ENCODE data around the gene HTRA3. TPM values are rescaled to one million over a fixed set of nuclear protein-coding genes. Genes with fewer than 3 reads are reported as not detected.

HTRA3 gene
- total and polyA plus RNA-seq, 2 experiments from 2014 or later = 1.3 to 3.6 TPM

GRCh38 chr4:8312976-8313375 lies 43.4 kb downstream of the HTRA3 start:
- Histone ChIP-seq H3K4me2 (no peak overlapping the region), H2AFZ (no peak overlapping the region), H3K4me1 (ENCODE audit: insufficient read depth) (peaks cover 9% of the 10 kb centered on the region), H3K27me3 (ENCODE audit: insufficient read depth) (no peaks in the 10 kb centered on the region), H4K20me1 (replicated peaks; ENCODE audit: insufficient read depth) (no peaks in the 10 kb centered on the region), H3F3A (replicated peaks; ENCODE audit: low read depth) (no peaks in the 10 kb centered on the region), H3K36me3 (ENCODE audit: insufficient read depth) (no peaks in the 10 kb centered on the region), H3K9me2 (ENCODE audit: insufficient read depth) (no peaks in the 10 kb centered on the region), H3K79me2 (replicated peaks; ENCODE audit: insufficient read depth) (no peaks in the 10 kb centered on the region), H3K27ac (ENCODE audit: low read depth) (no peak overlapping the region), H3K4me3 (no peak overlapping the region)
- Mint-ChIP-seq H3K4me3 (no peak overlapping the region), H3K27ac (no peak overlapping the region), H3K27me3 (ENCODE audit: insufficient read depth, low read depth, poor library complexity) (peaks cover 13% of the 10 kb centered on the region), H3K36me3 (ENCODE audit: low read depth) (no peaks in the 10 kb centered on the region), H3K4me1 (peaks cover 19% of the 10 kb centered on the region), H3K9me3 (peaks cover 16% of the 10 kb centered on the region; the same call in 2 of the 3 replicates)
- ATAC-seq (no peak), DNase-seq (ENCODE audit: low spot score) (no peak)
- TF ChIP-seq EZH2 (IDR thresholded peaks at IDR 0.05; ENCODE audit: low read depth, unreplicated experiment) = no peak

DNA sequence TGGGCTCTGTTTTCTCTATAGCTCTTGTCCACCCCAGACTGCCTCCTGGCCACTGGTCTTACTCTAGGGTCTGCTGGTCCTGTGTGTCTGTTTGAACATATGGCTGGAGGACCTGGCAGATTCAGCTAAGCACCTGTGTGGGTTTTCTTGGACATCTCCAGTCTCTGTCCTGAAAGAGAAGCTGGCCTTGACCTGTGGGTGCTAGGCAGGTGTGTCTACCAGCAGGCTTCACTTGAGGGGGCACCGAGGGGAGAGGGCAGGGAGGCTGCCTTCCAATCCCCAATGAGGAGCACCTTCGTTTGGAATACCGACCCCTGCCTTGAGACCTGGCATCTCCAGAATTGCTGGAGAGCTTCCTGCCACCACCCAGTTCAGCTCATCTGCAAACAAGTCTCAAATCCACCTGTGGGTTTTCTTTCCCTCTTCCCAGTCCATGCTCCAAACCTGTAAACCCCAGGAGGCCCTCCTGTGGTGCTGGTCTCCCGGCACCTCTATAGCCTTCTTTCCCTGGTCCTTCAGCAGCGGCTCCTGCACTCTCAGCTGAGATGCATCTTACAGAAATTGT lies 45.2 kb downstream of the HTRA3 start:
- H3K27ac ChIP-seq (ENCODE audit: low read depth) = no peak overlapping the region
- TF ChIP-seq, protein P1, sequence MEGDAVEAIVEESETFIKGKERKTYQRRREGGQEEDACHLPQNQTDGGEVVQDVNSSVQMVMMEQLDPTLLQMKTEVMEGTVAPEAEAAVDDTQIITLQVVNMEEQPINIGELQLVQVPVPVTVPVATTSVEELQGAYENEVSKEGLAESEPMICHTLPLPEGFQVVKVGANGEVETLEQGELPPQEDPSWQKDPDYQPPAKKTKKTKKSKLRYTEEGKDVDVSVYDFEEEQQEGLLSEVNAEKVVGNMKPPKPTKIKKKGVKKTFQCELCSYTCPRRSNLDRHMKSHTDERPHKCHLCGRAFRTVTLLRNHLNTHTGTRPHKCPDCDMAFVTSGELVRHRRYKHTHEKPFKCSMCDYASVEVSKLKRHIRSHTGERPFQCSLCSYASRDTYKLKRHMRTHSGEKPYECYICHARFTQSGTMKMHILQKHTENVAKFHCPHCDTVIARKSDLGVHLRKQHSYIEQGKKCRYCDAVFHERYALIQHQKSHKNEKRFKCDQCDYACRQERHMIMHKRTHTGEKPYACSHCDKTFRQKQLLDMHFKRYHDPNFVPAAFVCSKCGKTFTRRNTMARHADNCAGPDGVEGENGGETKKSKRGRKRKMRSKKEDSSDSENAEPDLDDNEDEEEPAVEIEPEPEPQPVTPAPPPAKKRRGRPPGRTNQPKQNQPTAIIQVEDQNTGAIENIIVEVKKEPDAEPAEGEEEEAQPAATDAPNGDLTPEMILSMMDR (conservative IDR thresholded peaks at IDR 0.05; ENCODE audit: low read depth in 2 of 2) = no peak
- TF ChIP-seq NANOG (IDR thresholded peaks at IDR 0.05; ENCODE audit: borderline replicate concordance) = no peak
- no peak for TF ChIP-seq JUNB (IDR thresholded peaks at IDR 0.05; ENCODE audit: unreplicated experiment)
- no peak for TF ChIP-seq POLR2AphosphoS5 (IDR thresholded peaks at IDR 0.05; ENCODE audit: low read depth)
- no peak for TF ChIP-seq EZH2 (IDR thresholded peaks at IDR 0.05; ENCODE audit: low read depth, unreplicated experiment)
- Mint-ChIP-seq H3K9me3 (peaks cover 16% of the 10 kb centered on the region; the same call in 2 of the 3 replicates), H3K27me3 (ENCODE audit: insufficient read depth, low read depth, poor library complexity) (peaks cover 13% of the 10 kb centered on the region), H3K4me1 (peaks cover 19% of the 10 kb centered on the region), H3K4me3 (no peak overlapping the region), H3K27ac (no peak overlapping the region), H3K36me3 (ENCODE audit: low read depth) (no peaks in the 10 kb centered on the region)
- H3K36me3 ChIP-seq (ENCODE audit: insufficient read depth) = no peaks in the 10 kb centered on the region
- H3K4me2 ChIP-seq = no peak overlapping the region
- no peaks in the 10 kb centered on the region for H3K9me2 ChIP-seq (ENCODE audit: insufficient read depth)
- H4K20me1 ChIP-seq (replicated peaks; ENCODE audit: insufficient read depth) = no peaks in the 10 kb centered on the region
- no peaks in the 10 kb centered on the region for H3K79me2 ChIP-seq (replicated peaks; ENCODE audit: insufficient read depth)
- ATAC-seq (no peak), DNase-seq (ENCODE audit: low spot score) (no peak)
- H3K4me3 ChIP-seq = no peak overlapping the region
- H2AFZ ChIP-seq = peak overlapping the region; percentile 28; the same call in 1 of the 2 replicates
- no peaks in the 10 kb centered on the region for H3F3A ChIP-seq (replicated peaks; ENCODE audit: low read depth)
- no peaks in the 10 kb centered on the region for H3K27me3 ChIP-seq (ENCODE audit: insufficient read depth)
- peaks cover 9% of the 10 kb centered on the region for H3K4me1 ChIP-seq (ENCODE audit: insufficient read depth)

DNA sequence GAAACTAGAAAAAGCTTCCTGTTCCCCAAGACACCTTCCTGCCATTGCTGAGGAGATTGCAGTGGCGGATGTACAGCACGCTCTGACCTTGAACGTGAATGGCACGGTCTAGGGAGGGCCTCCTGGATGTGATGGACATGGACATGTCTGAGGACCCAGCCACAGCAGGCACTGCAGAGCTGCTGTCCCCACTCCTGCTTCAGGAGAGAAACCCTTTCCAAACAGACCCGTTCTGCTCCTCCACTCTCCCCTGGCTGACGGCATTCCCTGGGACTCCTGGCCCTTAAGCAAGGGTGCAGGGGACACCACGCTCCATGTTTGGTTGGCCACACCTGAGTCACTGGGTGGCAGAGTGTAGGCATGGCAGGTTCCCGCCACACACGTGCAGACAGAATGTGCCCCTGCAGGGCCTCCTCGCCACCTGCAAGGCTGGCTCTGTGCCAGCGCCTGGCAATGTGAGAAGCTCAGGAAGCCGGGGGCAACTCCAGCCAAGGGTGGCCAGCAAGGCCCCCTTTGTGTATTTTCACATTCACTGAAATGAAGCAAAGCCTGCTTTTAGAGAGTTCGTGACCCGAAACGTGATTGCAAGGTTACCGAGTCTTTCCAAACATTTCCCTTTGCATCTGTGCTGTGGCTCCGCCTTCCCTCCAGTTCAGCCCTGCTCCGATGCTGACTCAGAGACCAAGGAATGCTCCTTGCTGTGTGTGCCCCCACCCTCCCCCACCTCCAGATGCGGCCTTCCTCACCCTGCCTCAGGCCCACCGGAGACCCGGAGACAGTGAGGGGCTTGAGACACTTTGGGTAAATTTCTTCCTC lies 46.1 kb downstream of the HTRA3 start:
- Histone ChIP-seq H4K20me1 (replicated peaks; ENCODE audit: insufficient read depth) (no peaks in the 10 kb centered on the region), H3K27me3 (ENCODE audit: insufficient read depth) (no peaks in the 10 kb centered on the region), H3K4me3 (no peak overlapping the region), H3K79me2 (replicated peaks; ENCODE audit: insufficient read depth) (no peaks in the 10 kb centered on the region), H3K36me3 (ENCODE audit: insufficient read depth) (no peaks in the 10 kb centered on the region), H3K4me1 (ENCODE audit: insufficient read depth) (peaks cover 9% of the 10 kb centered on the region), H3K4me2 (peak overlapping the region; percentile 48), H3F3A (replicated peaks; ENCODE audit: low read depth) (no peaks in the 10 kb centered on the region), H2AFZ (peak overlapping the region; percentile 97), H3K27ac (ENCODE audit: low read depth) (no peak overlapping the region), H3K9me2 (ENCODE audit: insufficient read depth) (no peaks in the 10 kb centered on the region)
- Mint-ChIP-seq H3K27me3 (ENCODE audit: insufficient read depth, low read depth, poor library complexity) (peaks cover 13% of the 10 kb centered on the region), H3K9me3 (peaks cover 16% of the 10 kb centered on the region; the same call in 2 of the 3 replicates), H3K36me3 (ENCODE audit: low read depth) (no peaks in the 10 kb centered on the region), H3K4me3 (no peak overlapping the region; the same call in 2 of the 3 replicates), H3K4me1 (peaks cover 19% of the 10 kb centered on the region), H3K27ac (peak overlapping the region; percentile 80; the same call in 1 of the 2 replicates)
- ATAC-seq (peak; percentile 83), DNase-seq (ENCODE audit: low spot score) (peak; percentile 52)
- TF ChIP-seq CREB1 (CRISPR knock-in tag; IDR thresholded peaks at IDR 0.05; ENCODE audit: low read depth) (no peak), EZH2phosphoT487 (IDR thresholded peaks at IDR 0.05; ENCODE audit: unreplicated experiment) (no peak), ZNF114 (CRISPR knock-in tag; IDR thresholded peaks at IDR 0.05) (no peak), STAT1 (IDR thresholded peaks at IDR 0.05; ENCODE audit: unreplicated experiment) (no peak), EZH2 (IDR thresholded peaks at IDR 0.05; ENCODE audit: low read depth, unreplicated experiment) (no peak), ZNF331 (CRISPR knock-in tag; IDR thresholded peaks at IDR 0.05; ENCODE audit: low read depth) (no peak)
- TF ChIP-seq, protein P1 (conservative IDR thresholded peaks at IDR 0.05; ENCODE audit: low read depth in 2 of 2) = no peak
